ENCODE results near the gene COL18A1. TPM values are rescaled to one million over a fixed set of nuclear protein-coding genes. Genes with fewer than 3 reads are reported as not detected.

Gene COL18A1
- total RNA-seq, 1 experiment from 2014 or later, result 347 TPM

GRCh38 chr21:45544449-45545235, 139.7 kb downstream of the COL18A1 start:
- DNase-seq (ENCODE audit: low read depth), result no peak

- no peak for DNase-seq (ENCODE audit: low read depth)
Measured at GRCh38 chr21:45545236-45545570, 140.2 kb downstream of the COL18A1 start.

GRCh38 chr21:45545691-45546531, 140.9 kb downstream of the COL18A1 start:
- no peak for DNase-seq (ENCODE audit: low read depth)

- DNase-seq (ENCODE audit: low read depth), result no peak
Measured at GRCh38 chr21:45546636-45547544, 141.9 kb downstream of the COL18A1 start.

GRCh38 chr21:45547545-45547900, 142.6 kb downstream of the COL18A1 start:
- no peak for DNase-seq (ENCODE audit: low read depth)

- DNase-seq (ENCODE audit: low read depth), result no peak
Measured at GRCh38 chr21:45548711-45549491, 143.9 kb downstream of the COL18A1 start.

GRCh38 chr21:45549626-45550463, 144.9 kb downstream of the COL18A1 start:
- no peak for DNase-seq (ENCODE audit: low read depth)

- no peak for DNase-seq (ENCODE audit: low read depth)
Measured at GRCh38 chr21:45550522-45551210, 145.7 kb downstream of the COL18A1 start.

- peak; percentile 92 for DNase-seq (ENCODE audit: low read depth)
Measured at GRCh38 chr21:45551316-45551715, 146.4 kb downstream of the COL18A1 start.

- DNase-seq (ENCODE audit: low read depth), result no peak
Measured at GRCh38 chr21:45551783-45552695, 147.1 kb downstream of the COL18A1 start.

- no peak for DNase-seq (ENCODE audit: low read depth)
Measured at GRCh38 chr21:45552696-45553391, 147.9 kb downstream of the COL18A1 start.

- DNase-seq (ENCODE audit: low read depth), result peak; percentile 67
Measured at GRCh38 chr21:45554477-45555175, 149.7 kb downstream of the COL18A1 start.

- no peak for DNase-seq (ENCODE audit: low read depth)
Measured at GRCh38 chr21:45555251-45555556, 150.2 kb downstream of the COL18A1 start.

GRCh38 chr21:45555557-45556301, 150.8 kb downstream of the COL18A1 start:
- peak; percentile 80 for DNase-seq (ENCODE audit: low read depth)

- no peak for DNase-seq (ENCODE audit: low read depth)
Measured at GRCh38 chr21:45556302-45556644, 151.3 kb downstream of the COL18A1 start.

- DNase-seq (ENCODE audit: low read depth), result peak; percentile 20
Measured at GRCh38 chr21:45556645-45557615, 152.0 kb downstream of the COL18A1 start.
